NCI-H146 treated with DMSO at 0.1 percent for 48 hours (cell line): Measurements from ENCODE around the gene TRPC4.

Source experiments
- DNase-seq: peaks from one replicate; lab custom pipeline; 2025; ENCODE audit not compliant: unreplicated experiment; lab: John Stamatoyannopoulos, UW

Gene TRPC4

DNA sequence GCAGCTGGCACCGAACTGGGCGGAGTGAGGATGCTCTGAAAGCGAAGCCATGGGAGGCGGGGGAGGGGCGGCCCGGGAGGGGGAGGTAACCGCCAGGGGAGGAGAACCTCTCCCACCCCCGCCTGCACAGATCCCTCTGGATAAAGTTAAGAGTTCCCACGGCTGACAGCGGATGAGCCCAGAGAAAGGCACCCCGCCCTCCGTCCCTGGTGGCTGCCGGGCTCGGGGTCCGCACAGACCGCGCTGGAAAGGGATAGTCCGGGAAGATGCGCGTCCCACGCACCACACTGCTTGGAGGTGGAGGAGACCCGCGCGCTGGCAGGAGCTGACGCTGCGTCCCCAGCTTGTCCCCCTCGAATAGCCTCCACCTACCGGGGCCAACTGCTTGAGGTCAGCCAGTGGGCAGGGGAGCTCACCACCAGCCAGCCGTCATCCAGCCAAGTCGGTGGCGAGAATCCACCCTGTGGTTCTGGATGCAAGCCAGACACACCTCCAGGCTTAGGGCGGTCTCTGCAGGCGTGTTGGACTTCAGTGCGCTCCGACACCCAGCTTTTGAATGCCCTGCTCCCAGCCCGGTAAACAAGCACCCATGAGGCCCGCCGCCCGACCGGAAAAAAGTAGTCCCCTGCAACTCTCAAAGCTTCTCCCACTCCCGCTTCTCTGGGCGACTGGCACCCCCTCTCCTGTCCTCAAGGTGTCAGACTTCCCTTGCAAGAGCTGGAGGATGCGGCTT, at the start of gene TRPC4:
Gene TRPC4, minus strand, starts transcription at position 17 of the 733 bp plus-strand sequence. CDS start 86,439 bp downstream, outside the sequence.
- DNase-seq: peak; percentile 44

DNA sequence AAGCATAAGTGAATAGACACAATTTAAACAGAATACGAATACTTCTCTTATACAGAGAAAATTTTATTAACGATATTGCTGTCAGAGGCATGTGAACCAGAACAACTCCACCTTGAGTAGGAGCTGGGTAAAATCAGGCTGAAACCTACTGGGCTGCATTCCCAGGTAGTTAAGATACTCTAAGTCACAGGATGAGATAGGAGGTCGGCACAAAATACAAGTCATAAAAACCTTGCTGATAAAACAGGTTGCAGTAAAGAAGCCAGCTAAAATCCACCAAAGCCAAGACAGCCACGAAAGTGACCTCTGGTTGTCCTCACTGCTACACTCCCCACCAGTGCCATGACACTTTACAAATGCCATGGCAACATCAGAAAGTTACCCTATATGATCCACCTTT, 49.2 kb upstream of the TRPC4 start:
- no peak for DNase-seq

- no peak for DNase-seq
Observed at GRCh38 chr13:37918116-37918714, 48.6 kb upstream of the TRPC4 start.

- DNase-seq: no peak
Observed at GRCh38 chr13:37914781-37915391, 45.3 kb upstream of the TRPC4 start.

- no peak for DNase-seq
Observed at GRCh38 chr13:37910790-37911189, 41.2 kb upstream of the TRPC4 start.

DNA sequence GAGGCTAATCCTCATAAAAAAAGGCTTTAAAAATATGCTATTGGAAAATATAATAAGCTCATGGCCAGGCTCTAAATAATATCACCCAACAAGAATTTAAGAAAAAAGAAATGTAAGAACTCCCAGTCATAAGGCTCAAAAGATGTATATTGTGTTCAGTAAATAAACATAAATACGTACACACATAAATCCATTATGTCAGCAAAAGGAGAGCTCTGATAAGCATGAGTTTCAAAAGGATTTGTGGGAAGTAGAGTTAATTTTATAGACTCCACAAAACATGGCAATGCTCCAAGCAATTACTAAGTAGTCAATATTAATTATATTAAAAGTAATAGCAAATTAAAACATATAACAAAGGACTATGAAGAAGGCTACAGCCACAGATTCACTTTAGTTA, 37.3 kb upstream of the TRPC4 start:
- no peak for DNase-seq

GRCh38 chr13:37905736-37906135, 36.2 kb upstream of the TRPC4 start:
- no peak for DNase-seq

DNA sequence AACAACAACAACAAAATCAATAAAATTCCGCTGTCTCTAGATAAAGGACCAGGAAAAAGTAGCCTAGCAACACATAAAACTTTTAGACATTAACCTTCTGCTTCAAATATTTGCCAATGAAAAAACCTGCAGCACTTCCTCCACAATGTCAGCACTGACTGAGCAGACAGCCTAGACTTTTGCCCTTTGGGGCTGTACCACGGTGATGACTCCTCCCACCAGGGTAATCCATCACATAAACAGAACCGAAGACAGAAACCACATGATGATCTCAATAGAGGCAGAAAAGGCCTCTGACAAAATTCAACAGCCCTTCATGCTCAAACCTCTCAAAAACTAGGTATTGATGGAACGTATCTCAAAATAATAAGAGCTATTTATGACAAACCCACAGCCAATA, 30.2 kb upstream of the TRPC4 start:
- DNase-seq: no peak

DNA sequence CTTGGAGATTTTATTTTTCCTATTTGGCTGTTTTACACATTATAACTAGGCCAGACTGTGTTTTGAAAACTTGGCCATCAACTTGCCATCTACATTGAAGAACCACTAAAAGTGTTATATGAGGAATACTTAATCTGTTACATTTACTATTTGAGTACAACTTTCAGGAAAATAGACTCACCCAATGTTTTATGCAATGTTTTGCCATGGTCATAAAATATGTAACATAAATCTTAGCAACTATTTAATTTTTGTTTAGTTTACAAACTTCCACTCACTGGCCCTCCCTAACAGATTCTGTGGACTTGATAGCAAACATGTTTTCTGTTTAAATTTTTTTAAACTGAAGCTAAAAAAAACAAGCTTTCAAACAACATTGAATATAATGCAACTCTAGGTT, 23.7 kb upstream of the TRPC4 start:
- no peak for DNase-seq

DNA sequence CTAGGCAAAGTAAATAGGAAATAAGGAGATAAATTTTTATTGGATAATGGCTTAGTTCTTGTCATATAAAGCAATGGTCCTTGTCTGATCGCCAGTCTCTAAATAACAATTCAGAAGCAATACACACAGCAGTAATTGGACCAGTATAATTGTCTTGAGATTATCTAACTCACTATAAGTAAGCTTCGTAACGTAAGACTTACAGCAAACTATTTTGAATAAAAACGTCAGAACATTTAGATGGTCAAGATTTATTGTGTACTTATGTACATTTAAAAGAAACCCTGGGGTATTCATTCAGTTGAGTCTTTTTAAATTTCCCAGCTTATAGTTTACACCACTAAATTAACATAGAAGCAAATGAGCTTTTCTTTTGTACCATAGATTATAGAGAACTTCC, 20.2 kb upstream of the TRPC4 start:
- DNase-seq: no peak

DNA sequence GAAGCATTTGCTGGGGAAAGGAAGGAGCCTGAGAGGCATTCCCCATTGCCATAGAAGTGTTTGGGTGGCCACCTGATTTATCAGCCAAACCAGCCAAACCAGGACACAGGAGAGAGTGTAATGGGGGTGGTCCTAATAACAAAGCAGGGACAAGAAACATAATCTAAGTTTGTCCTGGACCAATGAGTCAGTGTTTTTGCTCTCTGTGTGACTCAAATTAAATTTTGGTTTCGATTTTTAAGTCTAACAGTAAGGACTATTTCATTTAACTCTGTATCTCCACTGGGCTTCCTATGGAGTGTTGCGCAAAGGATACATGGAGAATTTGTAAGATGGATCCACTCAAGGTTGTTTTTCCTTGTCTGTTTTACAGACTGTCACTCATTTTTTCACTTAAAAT, 19.5 kb upstream of the TRPC4 start:
- DNase-seq: no peak

DNA sequence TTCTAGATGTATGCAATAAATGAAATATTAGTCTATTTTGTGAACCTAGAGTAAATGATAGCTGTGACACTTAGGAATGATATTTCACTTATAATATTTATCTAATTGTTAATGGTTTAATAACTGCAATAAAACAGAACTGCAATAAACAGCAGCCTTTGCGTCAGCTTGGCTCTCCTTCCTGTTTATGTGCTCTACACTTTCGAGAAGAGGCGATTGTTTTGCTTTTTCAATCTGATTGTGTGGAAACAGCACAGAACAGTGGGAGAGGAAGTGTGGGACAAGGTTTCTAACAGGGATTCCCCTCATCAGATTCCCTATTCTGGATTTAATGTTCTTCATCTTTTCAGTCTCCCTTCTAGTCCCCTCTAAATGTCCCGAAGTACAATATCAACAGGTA, 17.3 kb upstream of the TRPC4 start:
- DNase-seq: no peak

DNA sequence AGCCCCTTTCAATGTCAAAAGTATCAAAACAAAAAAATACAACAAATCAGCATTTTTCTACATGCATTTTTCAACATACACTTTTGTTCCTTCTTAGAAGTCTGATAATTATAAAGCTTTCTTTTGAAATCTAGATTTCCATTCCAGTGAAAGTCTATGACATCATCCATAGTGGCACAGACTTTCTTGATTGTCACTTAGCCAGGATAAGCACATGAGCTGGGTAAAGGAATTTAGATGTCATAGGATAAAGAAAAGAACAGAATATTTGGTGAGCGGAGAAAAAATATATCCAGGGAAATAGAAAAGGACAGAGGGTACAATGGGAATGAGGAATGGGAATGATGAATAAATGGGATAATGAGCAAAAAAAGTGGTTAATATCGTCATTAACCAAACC, 15.1 kb upstream of the TRPC4 start:
- no peak for DNase-seq

GRCh38 chr13:37884026-37884425, 14.5 kb upstream of the TRPC4 start:
- DNase-seq: no peak

DNA sequence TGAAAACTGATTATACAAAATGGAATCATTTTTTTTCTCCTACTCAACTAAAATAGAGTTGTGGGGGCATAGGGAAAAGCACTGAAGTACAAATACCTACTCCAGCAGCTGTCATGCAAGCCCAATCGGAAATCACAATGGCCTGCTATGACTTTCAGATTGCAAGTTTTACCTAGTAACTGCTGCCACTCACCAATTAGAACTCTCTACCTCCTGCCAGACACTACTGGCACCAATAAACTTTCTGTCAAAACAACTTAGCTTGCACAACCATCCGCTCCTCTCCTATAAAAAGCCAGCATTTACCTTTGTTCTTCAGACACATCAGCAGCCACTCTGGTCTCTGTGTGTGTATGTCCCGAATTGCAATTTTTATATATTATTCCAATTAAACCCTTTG, 9.3 kb upstream of the TRPC4 start:
- DNase-seq: no peak

DNA sequence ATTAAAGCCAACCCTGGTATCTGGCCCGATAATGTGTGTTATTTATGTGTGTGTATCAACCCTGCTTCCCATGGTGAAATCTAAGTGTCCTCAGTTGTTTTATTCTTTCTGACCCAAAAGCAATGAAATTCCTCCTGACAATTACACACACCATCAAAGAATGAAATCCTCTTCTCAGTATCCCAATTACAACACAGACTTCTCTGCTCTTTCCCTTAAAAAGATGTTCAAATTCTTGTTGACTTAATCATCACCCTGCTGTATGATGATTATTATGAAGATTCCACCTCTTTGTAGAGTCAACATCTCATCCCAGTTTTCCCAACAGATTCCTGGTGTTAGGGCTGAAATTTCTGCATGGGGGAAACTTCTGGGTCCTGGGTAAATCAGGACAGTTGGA, 8.9 kb upstream of the TRPC4 start:
- DNase-seq: no peak

DNA sequence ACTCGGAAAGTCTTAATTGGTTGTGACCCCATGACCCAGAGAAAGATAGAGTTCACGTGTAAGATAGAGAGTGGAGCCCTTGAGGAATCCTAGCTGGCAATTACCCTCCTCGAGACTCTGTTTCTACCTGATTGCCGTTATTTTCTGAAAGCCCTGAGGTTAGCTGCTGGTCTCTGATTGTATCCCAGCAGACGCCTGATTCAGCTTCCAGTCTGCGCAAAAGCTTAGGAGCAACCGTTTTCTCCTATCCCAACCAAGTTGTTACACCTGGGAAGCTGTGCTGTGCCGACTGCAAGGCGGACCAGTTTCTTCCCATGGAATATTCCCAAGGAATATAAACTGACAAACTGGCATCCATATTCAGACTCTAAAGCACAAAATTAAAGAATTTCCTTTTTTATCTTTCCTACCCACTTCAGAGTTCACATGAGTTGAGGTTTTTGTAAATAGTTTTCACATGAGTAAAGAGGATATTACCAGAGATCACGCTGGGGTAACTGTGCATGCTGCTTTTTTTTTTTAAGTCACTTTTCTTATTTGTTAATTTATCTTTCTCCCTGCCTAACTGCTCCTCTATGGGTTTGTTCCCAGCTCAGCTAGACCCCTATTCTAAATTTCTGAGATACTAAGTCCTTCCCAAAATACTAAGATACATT, 1.5 kb upstream of the TRPC4 start:
- DNase-seq: no peak

- no peak for DNase-seq
Observed at GRCh38 chr13:37870489-37870845, 895 bp upstream of the TRPC4 start.

- DNase-seq: no peak
Observed at GRCh38 chr13:37869506-37869755, 141 bp downstream of the TRPC4 start.

DNA sequence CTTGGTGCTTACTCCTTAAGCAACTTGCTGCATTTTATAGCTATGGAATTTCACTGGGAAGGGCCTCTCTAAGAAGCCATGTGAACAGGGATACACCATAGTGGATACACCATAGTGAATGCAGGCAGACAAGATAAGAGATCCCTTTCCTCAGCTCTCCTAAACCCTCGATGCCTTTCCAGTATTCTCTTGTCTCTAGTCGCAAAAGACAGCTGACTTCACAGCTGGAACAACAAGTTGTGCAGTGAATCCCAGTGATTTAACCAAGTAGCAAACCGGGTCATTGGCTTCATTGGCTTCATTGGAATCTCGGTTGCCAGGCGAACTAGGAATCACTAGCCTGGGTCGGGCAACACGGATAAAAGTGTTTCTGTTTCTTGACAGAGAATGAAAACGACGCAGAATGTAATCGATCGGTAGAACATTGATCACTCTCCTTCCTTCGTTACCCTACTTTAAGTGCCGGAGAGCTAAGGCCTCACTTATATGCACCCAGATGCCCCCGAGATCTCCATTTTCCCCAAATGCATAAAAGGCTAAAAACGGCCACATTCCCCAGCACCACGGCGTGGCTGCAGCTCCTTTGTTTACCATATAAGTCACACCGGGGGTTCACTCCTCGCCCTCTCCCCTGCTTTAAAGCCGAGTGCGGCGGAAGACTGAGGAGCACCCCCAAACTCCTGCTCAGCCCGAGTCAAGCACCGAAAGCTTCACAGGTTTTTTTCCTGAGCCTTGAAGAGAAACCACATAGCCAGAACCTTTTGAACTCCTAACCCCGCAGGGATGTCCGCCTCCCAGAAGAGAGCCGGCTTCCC, 674 bp downstream of the TRPC4 start:
- DNase-seq: no peak

DNA sequence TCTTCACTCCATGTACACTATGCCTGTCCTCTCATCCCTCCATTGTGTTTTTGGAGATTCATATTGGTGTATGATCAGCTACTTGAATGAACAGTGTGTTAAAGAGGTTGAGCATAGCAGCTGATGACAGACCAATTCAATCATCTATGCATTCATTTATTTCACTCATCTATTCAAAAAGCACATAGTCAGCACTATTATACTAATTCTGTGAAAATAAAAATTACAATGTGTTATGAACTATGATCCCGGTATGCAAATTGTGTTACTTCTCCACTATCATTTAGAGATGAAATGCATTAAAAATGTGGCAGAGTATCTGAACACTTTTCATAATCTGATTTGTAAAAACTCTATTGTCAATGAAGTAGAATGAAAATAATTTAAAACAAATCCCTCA, 5.9 kb downstream of the TRPC4 start:
- no peak for DNase-seq

DNA sequence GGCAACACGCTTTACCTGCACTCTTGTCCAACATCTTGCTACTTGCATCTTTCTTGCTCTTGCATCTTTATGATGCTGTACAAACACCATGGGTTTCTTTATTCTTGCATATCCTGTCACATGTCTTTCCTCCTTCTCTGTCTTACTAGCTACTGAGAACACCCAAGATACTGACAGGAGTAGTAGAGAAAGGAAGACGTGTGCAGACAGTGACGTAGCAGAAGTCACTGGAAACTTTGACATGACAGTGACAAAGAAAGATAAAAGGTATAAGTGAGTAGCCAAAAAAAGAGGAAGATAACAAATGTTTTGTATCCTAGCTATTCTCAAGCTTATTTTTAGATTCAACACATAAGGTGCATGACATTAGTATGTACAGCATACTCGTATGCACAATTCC, 34.2 kb downstream of the TRPC4 start:
- DNase-seq: no peak
